ENCODE results near the gene PPM1F.

DNA sequence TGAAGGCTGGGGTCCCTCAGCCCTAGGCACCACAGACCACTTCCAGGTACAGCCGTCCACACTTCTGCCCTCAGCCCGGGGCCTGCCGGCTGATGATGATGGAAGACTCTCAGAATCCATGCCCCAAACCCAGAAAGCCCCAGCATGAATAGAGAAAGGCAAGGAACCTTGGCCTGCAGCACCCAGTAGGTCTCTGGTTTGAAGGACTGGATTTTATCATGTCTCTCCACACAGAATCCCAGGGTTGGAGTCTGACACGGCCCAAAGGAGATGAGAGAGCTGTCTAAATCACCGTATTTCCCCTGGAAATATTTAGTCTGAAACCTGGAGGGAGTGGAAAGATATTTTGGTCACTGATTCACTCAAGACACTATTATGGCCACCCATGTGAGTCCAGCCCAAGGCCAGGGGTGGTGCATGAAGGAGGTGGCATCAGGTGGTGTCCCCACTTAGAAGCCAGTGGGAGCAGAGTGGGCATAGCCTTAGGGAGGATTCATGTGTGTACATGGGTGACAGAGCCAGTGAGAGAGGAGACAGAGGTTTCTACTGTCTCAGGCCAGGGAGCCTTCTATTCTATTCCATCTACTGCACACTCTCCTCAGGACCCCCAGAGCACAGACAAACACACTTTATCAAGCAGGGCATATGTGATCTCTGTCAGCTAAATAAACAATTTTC lies 15.9 kb upstream of the PPM1F start:
- TF ChIP-seq, protein P1, sequence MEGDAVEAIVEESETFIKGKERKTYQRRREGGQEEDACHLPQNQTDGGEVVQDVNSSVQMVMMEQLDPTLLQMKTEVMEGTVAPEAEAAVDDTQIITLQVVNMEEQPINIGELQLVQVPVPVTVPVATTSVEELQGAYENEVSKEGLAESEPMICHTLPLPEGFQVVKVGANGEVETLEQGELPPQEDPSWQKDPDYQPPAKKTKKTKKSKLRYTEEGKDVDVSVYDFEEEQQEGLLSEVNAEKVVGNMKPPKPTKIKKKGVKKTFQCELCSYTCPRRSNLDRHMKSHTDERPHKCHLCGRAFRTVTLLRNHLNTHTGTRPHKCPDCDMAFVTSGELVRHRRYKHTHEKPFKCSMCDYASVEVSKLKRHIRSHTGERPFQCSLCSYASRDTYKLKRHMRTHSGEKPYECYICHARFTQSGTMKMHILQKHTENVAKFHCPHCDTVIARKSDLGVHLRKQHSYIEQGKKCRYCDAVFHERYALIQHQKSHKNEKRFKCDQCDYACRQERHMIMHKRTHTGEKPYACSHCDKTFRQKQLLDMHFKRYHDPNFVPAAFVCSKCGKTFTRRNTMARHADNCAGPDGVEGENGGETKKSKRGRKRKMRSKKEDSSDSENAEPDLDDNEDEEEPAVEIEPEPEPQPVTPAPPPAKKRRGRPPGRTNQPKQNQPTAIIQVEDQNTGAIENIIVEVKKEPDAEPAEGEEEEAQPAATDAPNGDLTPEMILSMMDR (IDR thresholded peaks at IDR 0.05) = no peak
- TF ChIP-seq POLR2A (IDR thresholded peaks at IDR 0.05) = no peak
